Measurements from ENCODE around the gene WDFY3. TPM values are rescaled to one million over a fixed set of nuclear protein-coding genes. Genes with fewer than 3 reads are reported as not detected.

WDFY3 gene
- total RNA-seq, 4 donors from 2014 or later, result 73.2 to 98.4 (median 90.2) TPM

DNA sequence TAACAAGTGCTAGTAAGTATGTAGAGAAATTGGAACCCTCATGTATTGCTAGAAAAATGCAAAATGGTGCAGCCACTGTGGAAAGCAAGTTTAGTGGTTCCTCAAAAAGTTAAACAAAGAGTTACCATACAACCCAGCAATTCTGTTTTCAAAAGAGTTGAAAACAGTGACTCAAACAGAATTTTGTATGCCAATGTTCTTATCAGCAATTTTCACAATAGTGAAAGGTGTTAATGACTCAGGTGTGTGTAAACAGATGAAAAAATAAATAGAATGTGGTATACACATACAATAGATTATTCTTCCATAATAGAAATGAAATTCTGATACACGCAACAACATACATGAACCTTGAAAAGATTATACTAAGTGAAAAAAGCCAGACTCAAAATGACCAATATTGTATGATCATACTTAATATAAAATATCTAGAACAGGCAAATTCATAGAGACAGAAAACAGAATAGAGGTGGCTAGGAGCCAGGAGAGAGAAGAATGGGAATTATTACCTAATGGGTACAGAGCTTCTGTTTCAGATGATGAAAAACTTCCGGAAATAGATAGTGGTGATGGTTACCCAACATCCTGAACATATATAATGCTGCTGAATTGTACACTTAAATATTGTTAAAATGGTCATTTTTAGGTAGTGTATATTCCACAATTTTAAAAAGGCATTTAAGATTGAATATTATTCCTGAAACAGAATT lies 51.6 kb downstream of the WDFY3 start:
- 84 to 87% methylated on average over 2 of the region's 2 CpGs for WGBS, 2 donors
- intact Hi-C loops (cut with DNase I; ENCODE audit: low total_unique reads), result no loop called here
- no peak for DNase-seq (ENCODE audit: low spot score in 2 of 2)
- H3K4me3 ChIP-seq (ENCODE audit: low read depth, poor library complexity, severe bottlenecking), result no peak overlapping the region
- TF ChIP-seq, protein P1, sequence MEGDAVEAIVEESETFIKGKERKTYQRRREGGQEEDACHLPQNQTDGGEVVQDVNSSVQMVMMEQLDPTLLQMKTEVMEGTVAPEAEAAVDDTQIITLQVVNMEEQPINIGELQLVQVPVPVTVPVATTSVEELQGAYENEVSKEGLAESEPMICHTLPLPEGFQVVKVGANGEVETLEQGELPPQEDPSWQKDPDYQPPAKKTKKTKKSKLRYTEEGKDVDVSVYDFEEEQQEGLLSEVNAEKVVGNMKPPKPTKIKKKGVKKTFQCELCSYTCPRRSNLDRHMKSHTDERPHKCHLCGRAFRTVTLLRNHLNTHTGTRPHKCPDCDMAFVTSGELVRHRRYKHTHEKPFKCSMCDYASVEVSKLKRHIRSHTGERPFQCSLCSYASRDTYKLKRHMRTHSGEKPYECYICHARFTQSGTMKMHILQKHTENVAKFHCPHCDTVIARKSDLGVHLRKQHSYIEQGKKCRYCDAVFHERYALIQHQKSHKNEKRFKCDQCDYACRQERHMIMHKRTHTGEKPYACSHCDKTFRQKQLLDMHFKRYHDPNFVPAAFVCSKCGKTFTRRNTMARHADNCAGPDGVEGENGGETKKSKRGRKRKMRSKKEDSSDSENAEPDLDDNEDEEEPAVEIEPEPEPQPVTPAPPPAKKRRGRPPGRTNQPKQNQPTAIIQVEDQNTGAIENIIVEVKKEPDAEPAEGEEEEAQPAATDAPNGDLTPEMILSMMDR (IDR thresholded peaks at IDR 0.05), result no peak
- no peak for TF ChIP-seq POLR2A (IDR thresholded peaks at IDR 0.05)

DNA sequence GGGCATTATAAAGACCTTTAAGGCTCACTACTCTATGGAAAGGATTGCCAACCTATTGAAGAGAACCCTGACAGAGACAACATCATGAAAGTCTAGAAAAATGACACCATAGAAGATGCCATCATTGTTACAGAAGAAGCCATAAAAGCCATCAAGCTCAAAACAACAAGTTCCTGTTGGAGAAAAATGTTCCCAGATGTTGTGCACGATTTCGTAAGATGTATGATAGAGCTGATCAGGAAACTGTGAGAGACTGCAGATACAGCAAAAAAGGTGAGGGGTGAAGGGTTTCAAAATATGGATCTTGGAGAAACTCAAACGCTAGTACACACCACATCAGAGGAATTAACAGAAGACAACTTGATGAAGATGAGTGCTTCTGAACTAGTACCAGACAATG lies 53.3 kb downstream of the WDFY3 start:
- WGBS, 2 donors, result 80 to 81% methylated on average over 3 of the region's 3 CpGs
- TF ChIP-seq POLR2A (IDR thresholded peaks at IDR 0.05), result no peak
- DNase-seq (ENCODE audit: low spot score in 2 of 2), result no peak
- intact Hi-C loops (cut with DNase I; ENCODE audit: low total_unique reads), result no loop called here
- H3K4me3 ChIP-seq (ENCODE audit: low read depth, poor library complexity, severe bottlenecking), result no peak overlapping the region

DNA sequence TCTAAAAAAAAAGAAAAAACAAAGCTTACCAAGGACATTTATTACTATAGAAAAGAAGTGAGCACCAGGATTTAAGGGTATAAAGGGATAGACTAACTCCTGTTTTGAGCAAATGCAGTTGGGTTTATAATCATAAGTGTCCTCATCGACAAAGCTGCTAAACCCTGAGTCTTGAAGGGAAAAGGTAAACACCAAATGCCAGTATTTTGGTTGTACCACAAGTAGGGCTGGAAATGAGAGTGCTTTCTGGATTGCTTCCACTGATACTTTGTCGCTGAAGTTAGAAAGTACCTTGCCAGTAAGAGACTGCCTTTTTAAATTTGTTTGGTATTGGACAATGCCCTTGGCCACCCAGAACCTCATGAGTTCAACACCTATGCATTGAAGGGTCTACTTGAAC lies 53.7 kb downstream of the WDFY3 start:
- no peak for DNase-seq (ENCODE audit: low spot score in 2 of 2)
- H3K4me3 ChIP-seq (ENCODE audit: low read depth, poor library complexity, severe bottlenecking), result no peak overlapping the region
- 98% methylated on average over 2 of the region's 2 CpGs for WGBS, 2 donors
- intact Hi-C loops (cut with DNase I; ENCODE audit: low total_unique reads), result no loop called here
- no peak for TF ChIP-seq POLR2A (IDR thresholded peaks at IDR 0.05)
- TF ChIP-seq, protein P1 (IDR thresholded peaks at IDR 0.05), result no peak

DNA sequence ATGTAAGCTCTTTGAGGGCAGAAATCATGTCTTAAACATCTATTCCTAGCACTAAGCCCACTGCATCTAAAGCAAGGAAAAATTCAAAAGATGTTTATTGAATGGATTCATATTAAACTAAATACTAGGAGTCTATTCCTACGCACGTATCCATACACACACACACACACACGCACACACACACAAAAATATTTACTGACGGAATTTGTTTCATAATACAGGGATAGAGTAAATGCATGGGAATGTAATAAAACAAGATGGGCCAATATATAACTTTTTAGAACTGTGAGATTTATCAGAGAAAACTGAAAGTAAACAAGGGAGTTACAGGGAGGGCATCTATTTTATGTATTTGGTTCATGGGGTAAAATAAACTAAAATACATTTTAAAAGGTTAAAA lies 57.6 kb downstream of the WDFY3 start:
- WGBS, 2 donors, result 86 to 91% methylated on average over 4 of the region's 4 CpGs
- intact Hi-C loops (cut with DNase I; ENCODE audit: low total_unique reads), result no loop called here
- no peak for DNase-seq (ENCODE audit: low spot score in 2 of 2)
- TF ChIP-seq POLR2A (IDR thresholded peaks at IDR 0.05), result no peak
- TF ChIP-seq, protein P1 (IDR thresholded peaks at IDR 0.05), result no peak
- no peak overlapping the region for H3K4me3 ChIP-seq (ENCODE audit: low read depth, poor library complexity, severe bottlenecking)

DNA sequence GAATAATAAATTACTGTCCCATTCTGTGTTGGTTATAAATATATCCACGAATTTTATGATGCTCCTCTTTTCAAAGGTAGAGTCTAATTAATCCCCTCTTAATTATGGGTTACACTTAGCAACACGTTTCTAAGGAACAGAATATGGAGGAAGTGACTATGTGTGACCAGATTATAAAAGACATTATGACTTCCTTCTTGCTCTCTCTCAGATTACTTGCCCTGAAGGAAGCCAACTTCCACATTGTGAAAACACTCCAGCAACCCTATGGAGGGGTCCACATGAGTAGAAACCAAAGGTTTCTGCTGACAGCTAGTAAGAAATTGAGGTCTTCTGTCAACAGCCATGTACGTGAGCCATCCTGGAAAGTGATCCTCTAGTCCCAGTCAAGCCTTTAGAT lies 59.3 kb downstream of the WDFY3 start:
- TF ChIP-seq, protein P1 (IDR thresholded peaks at IDR 0.05), result no peak
- no peak for TF ChIP-seq POLR2A (IDR thresholded peaks at IDR 0.05)
- DNase-seq (ENCODE audit: low spot score in 2 of 2), result no peak
- intact Hi-C loops (cut with DNase I; ENCODE audit: low total_unique reads), result no loop called here
- 70 to 78% methylated on average over 3 of the region's 3 CpGs for WGBS, 2 donors
- no peak overlapping the region for H3K4me3 ChIP-seq (ENCODE audit: low read depth, poor library complexity, severe bottlenecking)

DNA sequence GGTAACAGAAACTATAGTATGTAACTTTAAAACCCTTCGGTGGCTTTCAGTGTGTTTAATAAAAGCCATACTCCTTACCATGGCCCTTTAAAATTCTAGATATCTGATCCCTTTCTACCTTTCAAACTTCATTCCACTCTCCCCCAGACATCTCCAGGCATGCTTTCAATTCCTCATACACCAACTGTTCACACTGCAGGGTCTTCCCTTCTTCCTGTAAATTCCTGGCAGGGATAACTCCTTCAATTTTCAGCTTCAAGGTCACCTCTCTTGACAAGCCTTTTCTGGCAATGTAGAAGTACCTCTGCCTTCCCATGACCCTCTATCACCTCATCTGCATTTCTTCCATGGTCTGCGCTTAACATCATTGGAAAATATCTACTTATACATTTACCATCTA lies 60.8 kb downstream of the WDFY3 start:
- intact Hi-C loops (cut with DNase I; ENCODE audit: low total_unique reads), result no loop called here
- WGBS, 2 donors, result 93 to 95% methylated on average over 2 of the region's 2 CpGs
- no peak for DNase-seq (ENCODE audit: low spot score in 2 of 2)
- no peak for TF ChIP-seq POLR2A (IDR thresholded peaks at IDR 0.05)
- TF ChIP-seq, protein P1 (IDR thresholded peaks at IDR 0.05), result no peak
- no peak overlapping the region for H3K4me3 ChIP-seq (ENCODE audit: low read depth, poor library complexity, severe bottlenecking)

Measured in lower leg skin (tissue), 4 donors.